Subcutaneous abdominal adipose tissue (tissue), 5 donors: ENCODE data around the gene GYPC.

Experiments
- H3K27ac ChIP-seq: one replicate; pipeline ENCODE4 v1.7.0; 2013; ENCODE audit warnings: low read depth, mild to moderate bottlenecking, inconsistent platforms, low read length, moderate library complexity
- H3K27me3 ChIP-seq, 5 donors: one replicate each; pipeline ENCODE4 v1.7.0; 2013; ENCODE audit warnings: low read length in 5 of 5, inconsistent platforms in 1 of 5; ENCODE audit not compliant: control insufficient read depth in 5 of 5, insufficient read depth in 4 of 5
- H3K36me3 ChIP-seq, 5 donors: one replicate each; pipeline ENCODE4 v1.7.0; 2013; ENCODE audit warnings: low read length in 5 of 5; ENCODE audit not compliant: control insufficient read depth in 5 of 5, insufficient read depth in 5 of 5
- H3K4me1 ChIP-seq, 5 donors: one replicate each; pipeline ENCODE4 v1.7.0; 2013; ENCODE audit warnings: low read length in 5 of 5, mild to moderate bottlenecking in 3 of 5, moderate library complexity in 1 of 5; ENCODE audit not compliant: control insufficient read depth in 5 of 5, insufficient read depth in 5 of 5
- H3K4me3 ChIP-seq, 5 donors: one replicate each; pipeline ENCODE4 v1.7.0; 2013; ENCODE audit warnings: low read length in 5 of 5, low read depth in 1 of 5
- H3K9ac ChIP-seq, 5 donors: one replicate each; pipeline ENCODE4 v1.7.0; 2013; ENCODE audit warnings: low read length in 5 of 5, mild to moderate bottlenecking in 4 of 5, moderate library complexity in 3 of 5
- H3K9me3 ChIP-seq, 5 donors: one replicate each; pipeline ENCODE4 v1.7.0; 2013; ENCODE audit warnings: low read length in 5 of 5; ENCODE audit not compliant: control insufficient read depth in 5 of 5
- donor health status: healthy.
- donor health status: healthy.
- donor health status: healthy.
- donor health status: healthy.
- donor health status: healthy.

GYPC gene

GRCh38 chr2:126657636-126658318 lies 1.8 kb downstream of the GYPC start:
- Histone ChIP-seq H3K4me3 (peak overlapping the region; percentile 74 to 88 (median 78)), H3K36me3 (peaks cover 0 to 6% (median 5%) of the 10 kb centered on the region in 5 donors), H3K4me1 (peaks cover 28 to 78% (median 74%) of the 10 kb centered on the region in 5 donors), H3K9me3 (no peaks in the 10 kb centered on the region), H3K9ac (peak overlapping the region; percentile 56 to 97 (median 88)), H3K27ac (peak overlapping the region; percentile 99), H3K27me3 (no peaks in the 10 kb centered on the region)

- Histone ChIP-seq H3K27ac (peak overlapping the region; percentile 99), H3K4me3 (peak overlapping the region; percentile 3 to 88 (median 77)), H3K9me3 (no peaks in the 10 kb centered on the region), H3K4me1 (peaks cover 30 to 81% (median 78%) of the 10 kb centered on the region in 5 donors), H3K9ac (peak overlapping the region; percentile 56 to 88 (median 69)), H3K36me3 (peaks cover 0 to 8% (median 7%) of the 10 kb centered on the region in 5 donors), H3K27me3 (no peaks in the 10 kb centered on the region)
Measured at GRCh38 chr2:126658319-126658904, 2.5 kb downstream of the GYPC start.

GRCh38 chr2:126658905-126659561 lies 3.1 kb downstream of the GYPC start:
- H3K4me1 ChIP-seq = peaks cover 33 to 87% (median 85%) of the 10 kb centered on the region in 5 donors
- peak overlapping the region in 1 of 5 donors; percentile 0 for H3K4me3 ChIP-seq
- no peaks in the 10 kb centered on the region for H3K27me3 ChIP-seq
- peaks cover 0 to 10% (median 8%) of the 10 kb centered on the region in 5 donors for H3K36me3 ChIP-seq
- H3K9me3 ChIP-seq = no peaks in the 10 kb centered on the region
- peak overlapping the region; percentile 99 for H3K27ac ChIP-seq
- H3K9ac ChIP-seq = peak overlapping the region in 3 of 5 donors; percentile 44 to 75 (median 59)

- H3K27me3 ChIP-seq = no peaks in the 10 kb centered on the region
- H3K36me3 ChIP-seq = peaks cover 0 to 10% (median 8%) of the 10 kb centered on the region in 5 donors
- no peaks in the 10 kb centered on the region for H3K9me3 ChIP-seq
- peak overlapping the region; percentile 99 for H3K27ac ChIP-seq
- H3K4me3 ChIP-seq = peak overlapping the region in 1 of 5 donors; percentile 0
- H3K9ac ChIP-seq = peak overlapping the region in 3 of 5 donors; percentile 44 to 75 (median 59)
- H3K4me1 ChIP-seq = peaks cover 36 to 93% (median 89%) of the 10 kb centered on the region in 5 donors
Measured at GRCh38 chr2:126659562-126660467, 3.9 kb downstream of the GYPC start.

- Histone ChIP-seq H3K27me3 (no peaks in the 10 kb centered on the region), H3K4me3 (no peak overlapping the region), H3K4me1 (peaks cover 34 to 95% (median 91%) of the 10 kb centered on the region in 5 donors), H3K9ac (peak overlapping the region in 2 of 5 donors; percentile 4 to 26), H3K27ac (peak overlapping the region; percentile 99), H3K36me3 (peaks cover 0 to 15% (median 8%) of the 10 kb centered on the region in 5 donors), H3K9me3 (no peaks in the 10 kb centered on the region)
Measured at GRCh38 chr2:126660971-126661370, 5.0 kb downstream of the GYPC start.

- H3K9ac ChIP-seq = no peak overlapping the region
- peak overlapping the region; percentile 99 for H3K27ac ChIP-seq
- H3K4me1 ChIP-seq = peaks cover 34 to 99% (median 96%) of the 10 kb centered on the region in 5 donors
- H3K4me3 ChIP-seq = no peak overlapping the region
- peaks cover 0 to 22% (median 8%) of the 10 kb centered on the region in 5 donors for H3K36me3 ChIP-seq
- no peaks in the 10 kb centered on the region for H3K9me3 ChIP-seq
- no peaks in the 10 kb centered on the region for H3K27me3 ChIP-seq
Measured at GRCh38 chr2:126661702-126662500, 5.9 kb downstream of the GYPC start.

GRCh38 chr2:126662621-126663020 lies 6.7 kb downstream of the GYPC start:
- H3K27ac ChIP-seq = no peak overlapping the region
- H3K4me1 ChIP-seq = peaks cover 29 to 92% (median 88%) of the 10 kb centered on the region in 5 donors
- H3K9ac ChIP-seq = no peak overlapping the region

GRCh38 chr2:126663184-126663963 lies 7.4 kb downstream of the GYPC start:
- peaks cover 25 to 87% (median 81%) of the 10 kb centered on the region in 5 donors for H3K4me1 ChIP-seq
- H3K9me3 ChIP-seq = no peaks in the 10 kb centered on the region
- H3K4me3 ChIP-seq = peak overlapping the region in 1 of 5 donors; percentile 6
- H3K36me3 ChIP-seq = peaks cover 0 to 24% (median 8%) of the 10 kb centered on the region in 5 donors
- H3K9ac ChIP-seq = peak overlapping the region in 1 of 5 donors; percentile 2
- no peaks in the 10 kb centered on the region for H3K27me3 ChIP-seq
- peak overlapping the region; percentile 54 for H3K27ac ChIP-seq

More at GRCh38 chr2:126662621-126663020, 6.7 kb downstream of the GYPC start:
- H3K36me3 ChIP-seq = peaks cover 0 to 22% (median 8%) of the 10 kb centered on the region in 5 donors
- H3K9me3 ChIP-seq = no peaks in the 10 kb centered on the region
- H3K27me3 ChIP-seq = no peaks in the 10 kb centered on the region
- H3K4me3 ChIP-seq = peak overlapping the region in 1 of 5 donors; percentile 9
